Measurements from ENCODE around the gene TMEM217. TPM values are rescaled to one million over a fixed set of nuclear protein-coding genes. Genes with fewer than 3 reads are reported as not detected.
"Not testable (repeated sequence)": the region's sequence is repeated elsewhere in the genome, so short reads cannot be mapped to it uniquely, and the experiment has no call there.

The TMEM217 gene
- total RNA-seq: 1 to 10 TPM in 1 of 2 donors, under 1 TPM in 1; 0.50 to 7.3 TPM

DNA sequence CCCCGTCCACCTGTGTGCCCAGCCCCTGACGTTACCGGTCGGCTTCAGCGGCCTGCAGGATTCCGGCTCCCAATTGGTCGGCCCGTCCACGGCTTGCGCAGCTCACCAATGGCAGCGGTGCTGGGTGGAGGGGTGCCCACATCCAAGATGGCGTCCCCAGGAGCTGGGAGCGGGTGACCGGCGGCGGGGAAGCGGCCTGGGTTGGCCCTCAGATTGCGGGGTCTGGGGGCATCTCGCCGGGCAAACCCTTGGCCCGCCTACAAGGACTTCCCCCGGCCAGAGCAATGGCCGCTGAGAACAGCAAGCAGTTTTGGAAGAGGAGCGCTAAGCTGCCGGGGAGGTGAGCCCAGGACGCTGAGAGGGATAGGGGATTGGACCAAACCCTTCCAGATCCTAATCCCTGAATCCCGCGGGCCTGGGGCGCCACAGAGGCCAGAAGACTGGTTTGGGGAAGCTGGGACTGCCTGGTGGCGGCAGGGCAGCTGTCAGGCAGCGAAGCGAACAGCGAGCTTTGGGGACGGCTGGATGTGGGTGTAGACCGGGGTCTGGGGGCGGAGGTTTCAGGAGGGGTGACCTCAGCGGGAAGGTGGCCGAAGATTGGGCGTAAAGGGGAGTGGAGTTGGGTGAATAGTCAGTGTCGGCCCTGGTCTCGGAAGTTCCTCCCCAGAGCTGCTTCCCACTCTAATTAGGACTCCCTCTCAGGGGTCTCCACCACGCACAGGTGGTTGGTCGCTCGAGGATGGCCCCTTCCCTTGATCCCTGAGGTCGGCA, at the start of gene TMEM217, which contains the start of gene TBC1D22B:
TMEM217 (minus strand) TSS at position 511 of the 771 bp plus-strand sequence. CDS start 39,114 bp downstream, outside the sequence.
TBC1D22B (plus strand) TSS at position 139 of the 771 bp plus-strand sequence; CDS start at position 285, 146 bp downstream.
- DNase-seq (ENCODE audit: low spot score): peak; percentile 98
- H3K27ac ChIP-seq: peak within 1 kb of the TSS; percentile 85 to 86
- under 1% methylated on average over 44 of the region's 45 CpGs for WGBS
- no peaks in the 10 kb centered on the region for H3K36me3 ChIP-seq
- no peaks in the 10 kb centered on the region for H3K9me3 ChIP-seq
- no peaks in the 10 kb centered on the region for H3K4me1 ChIP-seq (replicated peaks)
- no peaks in the 10 kb centered on the region for H3K27me3 ChIP-seq (replicated peaks; ENCODE audit: insufficient read depth)
- intact Hi-C loops (cut with DNase I): no loop called here
- TF ChIP-seq POLR2A (IDR thresholded peaks at IDR 0.05) (peak; percentile 92), POLR2AphosphoS5 (IDR thresholded peaks at IDR 0.05) (peak; percentile 97)
- TF ChIP-seq, protein P1, sequence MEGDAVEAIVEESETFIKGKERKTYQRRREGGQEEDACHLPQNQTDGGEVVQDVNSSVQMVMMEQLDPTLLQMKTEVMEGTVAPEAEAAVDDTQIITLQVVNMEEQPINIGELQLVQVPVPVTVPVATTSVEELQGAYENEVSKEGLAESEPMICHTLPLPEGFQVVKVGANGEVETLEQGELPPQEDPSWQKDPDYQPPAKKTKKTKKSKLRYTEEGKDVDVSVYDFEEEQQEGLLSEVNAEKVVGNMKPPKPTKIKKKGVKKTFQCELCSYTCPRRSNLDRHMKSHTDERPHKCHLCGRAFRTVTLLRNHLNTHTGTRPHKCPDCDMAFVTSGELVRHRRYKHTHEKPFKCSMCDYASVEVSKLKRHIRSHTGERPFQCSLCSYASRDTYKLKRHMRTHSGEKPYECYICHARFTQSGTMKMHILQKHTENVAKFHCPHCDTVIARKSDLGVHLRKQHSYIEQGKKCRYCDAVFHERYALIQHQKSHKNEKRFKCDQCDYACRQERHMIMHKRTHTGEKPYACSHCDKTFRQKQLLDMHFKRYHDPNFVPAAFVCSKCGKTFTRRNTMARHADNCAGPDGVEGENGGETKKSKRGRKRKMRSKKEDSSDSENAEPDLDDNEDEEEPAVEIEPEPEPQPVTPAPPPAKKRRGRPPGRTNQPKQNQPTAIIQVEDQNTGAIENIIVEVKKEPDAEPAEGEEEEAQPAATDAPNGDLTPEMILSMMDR (IDR thresholded peaks at IDR 0.05): no peak
- H3K4me3 ChIP-seq: peak within 1 kb of the TSS; percentile 90 to 97

DNA sequence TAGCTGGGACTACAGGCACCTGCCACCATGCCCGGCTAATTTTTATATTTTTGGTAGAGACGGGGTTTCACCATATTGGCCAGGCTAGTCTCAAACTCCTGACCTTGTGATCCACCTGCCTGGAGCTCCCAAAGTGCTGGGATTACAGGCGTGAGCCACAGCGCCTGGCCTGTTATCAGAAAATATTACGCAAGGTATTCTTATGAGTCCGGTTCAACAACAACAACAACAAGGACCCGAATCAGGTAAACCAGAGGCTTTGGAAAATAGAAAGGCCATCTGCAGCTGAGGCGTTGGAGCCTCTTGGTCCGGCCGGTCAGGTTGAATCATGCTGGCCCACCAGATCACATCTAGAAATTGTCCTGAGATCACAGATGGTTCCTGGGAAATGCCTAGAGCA, 49.5 kb upstream of the TMEM217 start:
- 76% methylated on average over 10 of the region's 10 CpGs for WGBS
- H3K4me3 ChIP-seq; intact Hi-C loops (cut with DNase I); H3K27me3 ChIP-seq (replicated peaks; ENCODE audit: insufficient read depth); H3K9me3 ChIP-seq; H3K4me1 ChIP-seq (replicated peaks); DNase-seq (ENCODE audit: low spot score); H3K36me3 ChIP-seq: not testable (repeated sequence)
- peak overlapping the region in 1 of 2 donors; percentile 18 for H3K27ac ChIP-seq

DNA sequence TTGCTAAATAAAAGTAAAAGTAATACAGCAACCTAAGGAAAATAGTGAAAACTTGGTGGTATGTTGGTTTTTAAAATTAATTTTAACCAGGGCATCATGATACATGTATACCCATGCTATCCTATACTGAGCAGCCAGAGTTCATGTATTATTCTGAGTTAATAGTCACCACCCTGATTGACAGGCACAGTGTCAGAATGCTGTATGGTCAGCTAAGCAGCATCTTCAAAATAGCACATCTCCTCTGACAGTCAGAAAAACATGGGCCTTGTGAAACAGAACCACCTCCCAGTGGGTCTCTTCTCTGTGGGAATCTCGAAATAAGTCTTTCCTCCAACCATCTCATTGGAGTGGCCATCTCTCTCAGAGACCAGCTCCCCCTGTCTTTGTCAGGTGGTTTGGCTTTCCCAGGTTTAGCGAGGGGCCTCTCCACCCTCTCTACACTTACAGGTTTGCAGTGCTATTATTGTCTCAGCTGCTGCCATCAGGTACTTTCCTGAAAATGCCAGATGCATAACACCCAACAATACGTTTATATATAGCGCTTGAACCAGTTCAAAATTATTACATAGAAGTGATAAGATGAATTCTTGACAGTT, 48.8 kb upstream of the TMEM217 start:
- no peak for DNase-seq (ENCODE audit: low spot score)
- intact Hi-C loops (cut with DNase I): no loop called here
- 83% methylated on average over 4 of the region's 4 CpGs for WGBS

DNA sequence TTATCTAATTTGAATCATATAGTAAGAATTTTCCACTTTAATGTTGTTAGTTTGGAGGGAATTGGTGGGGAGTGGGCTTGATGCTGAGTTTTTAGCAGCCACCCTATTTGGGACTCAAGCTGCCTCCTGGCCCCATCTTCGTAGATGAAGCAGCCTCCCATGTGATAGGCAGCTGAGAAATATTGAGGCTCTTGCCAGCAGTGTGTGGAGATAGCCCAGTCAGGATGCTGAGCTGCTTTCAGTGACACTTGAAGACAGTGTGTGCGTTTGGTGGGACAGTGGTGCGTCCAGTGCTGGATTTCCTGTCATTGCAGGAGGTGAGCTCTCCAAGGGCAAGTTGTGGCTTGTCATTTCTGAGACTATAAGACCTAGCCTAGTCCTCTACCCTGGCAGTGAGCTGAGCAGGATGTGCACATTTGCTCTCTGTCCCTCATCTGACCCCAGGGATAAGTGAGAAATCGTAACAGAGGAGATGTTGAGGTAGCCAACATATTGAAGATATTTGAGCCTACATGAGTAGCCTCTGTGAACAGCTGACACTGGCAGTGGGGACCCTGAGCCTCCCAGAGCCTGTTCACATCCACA, 48.0 kb upstream of the TMEM217 start:
- TF ChIP-seq POLR2AphosphoS5 (IDR thresholded peaks at IDR 0.05) (no peak), POLR2A (IDR thresholded peaks at IDR 0.05) (no peak)
- TF ChIP-seq, protein P1 (IDR thresholded peaks at IDR 0.05): no peak
- Histone ChIP-seq H3K36me3 (no peaks in the 10 kb centered on the region), H3K27me3 (replicated peaks; ENCODE audit: insufficient read depth) (no peaks in the 10 kb centered on the region), H3K4me1 (replicated peaks) (no peaks in the 10 kb centered on the region), H3K9me3 (no peaks in the 10 kb centered on the region), H3K4me3 (no peak overlapping the region), H3K27ac (no peak overlapping the region)
- intact Hi-C loops (cut with DNase I): no loop called here
- no peak for DNase-seq (ENCODE audit: low spot score)
- WGBS: 71% methylated on average over 4 of the region's 4 CpGs

More for the DNA sequence above, 48.8 kb upstream of the TMEM217 start:
- Histone ChIP-seq H3K27ac (no peak overlapping the region), H3K36me3 (no peaks in the 10 kb centered on the region), H3K27me3 (replicated peaks; ENCODE audit: insufficient read depth) (no peaks in the 10 kb centered on the region), H3K9me3 (no peaks in the 10 kb centered on the region), H3K4me1 (replicated peaks) (no peaks in the 10 kb centered on the region), H3K4me3 (no peak overlapping the region)
- no peak for TF ChIP-seq POLR2A (IDR thresholded peaks at IDR 0.05)
- TF ChIP-seq, protein P1 (IDR thresholded peaks at IDR 0.05): no peak

DNA sequence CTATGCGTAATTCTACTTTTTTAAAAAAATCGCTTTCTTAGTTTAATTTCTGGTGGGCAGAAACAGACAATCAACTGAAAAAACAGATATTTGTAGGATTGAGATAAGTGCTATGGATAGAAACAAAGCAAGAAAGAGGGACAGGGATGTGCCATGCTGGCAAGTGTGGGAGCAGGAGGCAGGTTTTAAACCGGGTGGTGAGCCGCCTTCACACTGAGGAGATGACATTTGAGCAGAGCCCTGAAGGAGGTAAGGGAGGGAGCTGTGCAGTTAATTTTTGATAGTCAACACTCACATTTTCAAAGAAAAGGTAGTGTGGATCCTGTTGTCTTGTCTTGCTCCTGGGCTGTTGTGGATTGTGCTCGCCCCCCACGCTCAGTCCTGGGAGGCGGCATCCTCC, 46.8 kb upstream of the TMEM217 start:
- intact Hi-C loops (cut with DNase I): no loop called here
- no peak for DNase-seq (ENCODE audit: low spot score)
- Histone ChIP-seq H3K36me3 (no peaks in the 10 kb centered on the region), H3K4me1 (replicated peaks) (no peaks in the 10 kb centered on the region), H3K27ac (no peak overlapping the region), H3K27me3 (replicated peaks; ENCODE audit: insufficient read depth) (no peaks in the 10 kb centered on the region), H3K9me3 (no peaks in the 10 kb centered on the region), H3K4me3 (no peak overlapping the region)
- WGBS: 96% methylated on average over 7 of the region's 7 CpGs
- TF ChIP-seq, protein P1 (IDR thresholded peaks at IDR 0.05): no peak
- no peak for TF ChIP-seq POLR2AphosphoS5 (IDR thresholded peaks at IDR 0.05)
- TF ChIP-seq POLR2A (IDR thresholded peaks at IDR 0.05): no peak
